HEK293T (cell line): Measurements from ENCODE around the gene SRD5A3.

Experiments
- CTCF ChIA-PET: fragments of 350-600 bp; formaldehyde crosslinking; extraction: SDS; loops from one replicate; lab custom pipeline; 2021; ENCODE audit warnings: antibody characterized with exemption, inconsistent platforms; lab: Yijun Ruan, JAX
- POLR2A ChIA-PET: fragments of 350-600 bp; formaldehyde crosslinking; extraction: SDS; loops from one replicate; lab custom pipeline; 2020; ENCODE audit warnings: antibody characterized with exemption, inconsistent platforms; lab: Yijun Ruan, JAX
- DNase-seq: peaks from one replicate; pipeline ENCODE4 v3.0.0; 2012; ENCODE audit warnings: mixed read lengths; ENCODE audit errors: extremely low spot score
- ARNT ChIP-seq: fragments of 450-650 bp; IDR thresholded peaks from 2 replicates; pipeline ENCODE4 v1.6.1; 2017; ENCODE audit warnings: mild to moderate bottlenecking
- BHLHE40 ChIP-seq: fragments of 450-650 bp; IDR thresholded peaks from 2 replicates; pipeline ENCODE4 v1.6.1; 2016; ENCODE audit warnings: mild to moderate bottlenecking, moderate library complexity, borderline replicate concordance
- CTBP1 ChIP-seq: fragments of 450-650 bp; IDR thresholded peaks from 2 replicates; pipeline ENCODE4 v1.6.1; 2016; ENCODE audit warnings: borderline replicate concordance
- ELF4 ChIP-seq: fragments of 450-650 bp; IDR thresholded peaks from 2 replicates; pipeline ENCODE4 v1.6.1; 2017; ENCODE audit warnings: antibody characterized with exemption
- FOXA1 ChIP-seq: fragments of 450-650 bp; IDR thresholded peaks from 2 replicates; pipeline ENCODE4 v1.6.1; 2016; ENCODE audit warnings: mild to moderate bottlenecking
- FOXK2 ChIP-seq: fragments of 450-650 bp; IDR thresholded peaks from 2 replicates; pipeline ENCODE4 v1.6.1; 2016; ENCODE audit warnings: mild to moderate bottlenecking
- FOXM1 ChIP-seq: fragments of 450-650 bp; IDR thresholded peaks from 2 replicates; pipeline ENCODE4 v1.6.1; 2017; ENCODE audit warnings: mild to moderate bottlenecking, borderline replicate concordance
- HDGF ChIP-seq: fragments of 450-650 bp; IDR thresholded peaks from 2 replicates; pipeline ENCODE4 v1.6.1; 2017; ENCODE audit warnings: antibody characterized with exemption, borderline replicate concordance
- L3MBTL2 ChIP-seq: fragments of 450-650 bp; conservative IDR thresholded peaks from 2 replicates; pipeline ENCODE4 v1.6.1; 2016; ENCODE audit warnings: mild to moderate bottlenecking
- LEF1 ChIP-seq: fragments of 450-650 bp; IDR thresholded peaks from 2 replicates; pipeline ENCODE4 v1.6.1; 2017; ENCODE audit warnings: mild to moderate bottlenecking, borderline replicate concordance
- NFRKB ChIP-seq: fragments of 450-650 bp; IDR thresholded peaks from 2 replicates; pipeline ENCODE4 v1.6.1; 2016; ENCODE audit warnings: mild to moderate bottlenecking, moderate library complexity
- PKNOX1 ChIP-seq: fragments of 450-650 bp; IDR thresholded peaks from 2 replicates; pipeline ENCODE4 v1.6.1; 2016
- SP1 ChIP-seq: fragments of 450-650 bp; IDR thresholded peaks from 2 replicates; pipeline ENCODE4 v1.6.1; 2017
- SUZ12 ChIP-seq: fragments of 450-650 bp; IDR thresholded peaks from 2 replicates; pipeline ENCODE4 v1.6.1; 2016; ENCODE audit warnings: mild to moderate bottlenecking
- TARDBP ChIP-seq: fragments of 450-650 bp; IDR thresholded peaks from 2 replicates; pipeline ENCODE4 v1.6.1; 2016
- ZNF384 ChIP-seq: fragments of 450-650 bp; IDR thresholded peaks from 2 replicates; pipeline ENCODE4 v1.6.1; 2016

Gene SRD5A3

DNA sequence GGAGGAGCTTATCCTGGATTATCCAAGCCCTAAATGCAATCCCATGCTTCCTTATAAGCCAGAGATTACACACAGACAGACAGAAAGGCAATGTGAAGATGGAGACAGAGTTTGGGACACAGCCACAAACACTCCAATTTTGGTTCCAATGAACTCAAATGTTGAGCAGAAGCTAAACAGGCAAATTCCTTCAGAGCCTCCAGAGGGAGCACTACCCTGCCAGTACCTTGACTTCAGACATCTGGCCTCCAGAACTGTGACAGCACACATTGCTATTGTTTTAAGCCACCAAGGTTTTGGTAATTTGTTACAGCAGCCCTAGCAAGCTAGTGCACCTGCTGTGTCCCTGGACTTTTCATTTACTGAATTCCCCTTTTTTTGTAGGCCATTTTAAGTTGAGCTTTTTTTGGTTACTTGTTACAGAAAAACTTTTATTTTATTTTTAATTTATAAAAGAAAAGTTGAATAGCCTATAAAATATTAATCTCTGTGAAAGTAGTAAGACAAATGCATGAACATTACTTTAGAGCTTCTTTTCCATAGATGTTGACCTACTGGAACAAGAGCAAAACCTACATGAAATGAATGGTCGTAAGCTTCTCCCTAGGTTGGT lies 33.4 kb upstream of the SRD5A3 start:
- ChIA-PET CTCF (interaction anchor here (0.7 to 1.3 kb wide), 3 partner anchors 9 to 341 kb away, joined by 3 to 6 read pairs (median 5); no protein-coding TSS in a partner anchor), POLR2A (interaction anchor here (0.6 kb wide), 1 partner anchor 244 kb away, joined by 3 read pairs; no protein-coding TSS in a partner anchor)
- peak; percentile 36 for DNase-seq
- TF ChIP-seq PKNOX1, result no peak
- TF ChIP-seq ELF4, result no peak
- TF ChIP-seq SP1, result no peak
- TF ChIP-seq LEF1, result no peak

DNA sequence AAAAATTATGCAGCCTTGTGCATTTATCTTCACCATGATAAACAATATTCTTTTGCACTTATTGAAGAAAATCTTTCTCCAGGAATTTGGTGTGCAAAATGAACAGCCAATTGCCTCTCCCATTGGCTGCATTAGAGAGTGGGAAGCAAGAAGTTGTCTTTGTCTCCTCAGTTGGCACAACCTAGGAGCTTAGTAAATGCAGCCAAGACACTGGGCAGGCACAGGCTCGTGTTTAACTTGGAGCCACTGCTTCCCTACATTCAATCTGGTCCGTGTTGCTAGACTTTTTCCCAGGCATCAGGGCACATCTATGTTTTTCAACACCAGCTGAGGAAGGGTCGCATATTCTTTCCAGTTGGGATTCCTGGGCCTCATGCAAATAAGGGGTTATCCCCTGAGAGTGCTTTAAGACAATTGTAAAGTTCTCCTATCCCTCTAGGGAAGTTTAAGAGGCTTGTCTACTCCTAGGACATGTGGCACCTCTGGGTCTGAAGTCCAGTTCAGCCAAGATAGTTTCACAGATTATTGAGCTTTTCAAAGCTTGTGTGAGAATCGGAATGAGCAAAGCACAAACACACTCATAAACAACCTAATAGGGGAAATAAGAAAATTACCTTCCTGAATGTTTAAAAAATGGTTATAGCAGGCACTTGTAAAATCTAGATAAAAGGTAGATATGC lies 31.8 kb upstream of the SRD5A3 start:
- TF ChIP-seq L3MBTL2 (no peak), NFRKB (no peak), ELF4 (no peak), FOXK2 (no peak), LEF1 (no peak), FOXA1 (no peak), ZNF384 (no peak), ARNT (no peak), SP1 (no peak), SUZ12 (no peak), FOXM1 (no peak), TARDBP (no peak), BHLHE40 (no peak)
- ChIA-PET CTCF (no interaction called here), POLR2A (no interaction called here)
- no peak for DNase-seq

DNA sequence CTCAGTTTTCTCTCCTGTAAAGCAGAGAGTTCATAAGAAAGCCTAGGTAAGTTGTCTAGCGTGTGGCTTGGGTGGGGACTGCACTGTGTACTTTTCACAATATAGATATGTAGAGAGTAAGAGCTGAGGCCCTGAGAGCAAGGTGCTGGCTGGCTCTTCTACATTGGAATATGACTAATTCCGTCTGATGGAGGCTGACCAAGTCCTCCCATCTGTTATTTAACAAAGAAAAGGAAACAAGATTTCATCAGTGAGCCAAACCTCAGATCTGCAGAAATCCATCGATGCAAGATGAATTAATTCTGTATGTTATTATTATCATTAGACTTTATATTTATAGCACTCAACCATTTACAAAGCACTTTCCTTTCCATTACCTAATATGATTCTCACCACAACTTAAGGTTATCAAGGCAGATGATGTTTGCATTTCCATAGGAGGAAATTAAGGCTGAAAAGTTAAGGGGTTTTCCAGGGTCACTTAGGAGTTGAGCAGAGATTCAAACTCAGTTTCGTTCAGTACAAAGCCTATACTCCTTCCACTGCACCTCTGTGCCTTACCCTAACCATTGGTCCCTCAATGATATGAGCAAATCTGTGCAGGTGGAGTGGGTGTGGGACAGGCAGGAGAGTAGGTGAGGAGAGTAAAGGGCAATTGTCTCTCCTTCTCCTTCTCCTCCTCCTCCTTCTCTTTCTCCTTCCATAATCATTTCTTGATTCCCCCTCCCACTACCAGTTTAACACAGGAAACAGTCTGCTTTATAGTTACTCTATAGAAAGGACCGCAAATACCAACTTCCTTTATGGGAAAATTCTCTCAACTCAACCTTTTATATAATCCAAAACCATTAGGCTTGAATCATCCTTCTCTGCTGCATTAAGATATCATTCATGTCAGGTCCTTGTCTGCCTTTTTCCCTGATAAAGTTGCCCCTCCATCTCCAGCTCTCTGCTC lies 27.6 kb upstream of the SRD5A3 start:
- TF ChIP-seq TARDBP, result no peak
- no peak for TF ChIP-seq FOXM1
- no peak for TF ChIP-seq ZNF384
- TF ChIP-seq FOXK2, result no peak
- TF ChIP-seq NFRKB, result no peak
- no peak for TF ChIP-seq PKNOX1
- TF ChIP-seq SP1, result no peak
- no peak for TF ChIP-seq ARNT
- TF ChIP-seq HDGF, result no peak
- no peak for TF ChIP-seq ELF4
- no peak for TF ChIP-seq CTBP1
- TF ChIP-seq LEF1, result no peak
- no peak for TF ChIP-seq SUZ12
- TF ChIP-seq FOXA1, result no peak
- TF ChIP-seq BHLHE40, result no peak
- TF ChIP-seq L3MBTL2, result no peak
- POLR2A ChIA-PET, result no interaction called here
- CTCF ChIA-PET, result interaction anchor here (2.7 kb wide), 1 partner anchor 347 kb away, joined by 12 read pairs; no protein-coding TSS in a partner anchor
- no peak for DNase-seq

DNA sequence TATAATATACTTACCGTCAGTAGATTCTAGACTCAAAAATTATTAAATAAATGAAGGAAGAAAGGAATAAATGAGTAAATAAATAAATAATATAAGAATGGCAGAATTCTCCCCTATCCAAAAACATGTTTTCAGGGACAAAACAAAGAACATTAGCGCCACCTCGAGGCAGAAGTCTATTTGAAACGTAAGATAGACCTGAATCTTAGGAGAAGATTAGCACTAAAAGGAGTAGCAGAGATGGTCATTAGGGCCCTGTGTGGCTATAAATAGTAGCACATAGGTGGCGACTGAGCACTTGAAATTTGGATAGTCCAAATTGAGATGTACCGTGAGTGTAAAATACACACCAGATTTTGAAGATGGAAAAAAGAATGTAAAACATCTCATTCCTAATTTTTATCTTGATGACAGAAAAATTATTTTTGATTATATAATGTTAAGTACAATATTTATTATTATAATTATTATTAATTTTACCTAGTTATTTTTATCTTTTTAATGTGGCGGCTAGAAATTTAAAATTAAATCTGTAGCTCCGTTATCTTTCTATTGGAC lies 24.3 kb upstream of the SRD5A3 start:
- DNase-seq, result peak; percentile 61
- no peak for TF ChIP-seq ZNF384
- TF ChIP-seq NFRKB, result no peak
- no peak for TF ChIP-seq SP1
- no peak for TF ChIP-seq SUZ12
- ChIA-PET CTCF (interaction anchor here (0.7 to 2.7 kb wide), 5 partner anchors 9 to 351 kb away, joined by 3 to 12 read pairs (median 4); no protein-coding TSS in a partner anchor), POLR2A (no interaction called here)

- POLR2A ChIA-PET, result no interaction called here
- TF ChIP-seq ELF4, result no peak
- CTCF ChIA-PET, result no interaction called here
Measured at GRCh38 chr4:55323375-55323774, 22.7 kb upstream of the SRD5A3 start.

DNA sequence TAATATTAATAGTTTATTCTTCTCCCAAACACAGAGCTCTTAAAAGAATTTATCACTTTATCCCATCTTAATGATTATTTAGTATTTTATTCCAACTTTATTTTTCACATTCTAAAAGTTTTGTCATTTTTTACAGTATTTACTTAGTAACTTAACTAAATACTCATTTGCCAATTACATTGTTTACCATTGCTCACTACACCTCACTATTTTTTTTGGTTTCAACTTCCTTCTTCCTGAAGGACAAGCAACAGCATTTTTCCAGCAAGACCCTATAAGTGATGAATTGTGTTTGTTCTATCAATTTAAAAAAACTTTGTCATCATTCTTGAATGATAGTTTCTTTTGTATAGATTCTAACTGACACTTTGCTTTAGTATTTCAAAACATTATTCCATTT lies 19.4 kb upstream of the SRD5A3 start:
- ChIA-PET CTCF (no interaction called here), POLR2A (no interaction called here)
- TF ChIP-seq FOXM1, result no peak
- TF ChIP-seq PKNOX1, result no peak
- TF ChIP-seq SP1, result no peak
- TF ChIP-seq L3MBTL2, result no peak
- TF ChIP-seq HDGF, result no peak
- no peak for TF ChIP-seq FOXK2
- no peak for TF ChIP-seq BHLHE40
- no peak for TF ChIP-seq SUZ12
- no peak for TF ChIP-seq FOXA1
- TF ChIP-seq ELF4, result no peak
- TF ChIP-seq CTBP1, result no peak
- no peak for TF ChIP-seq NFRKB
- no peak for TF ChIP-seq ARNT
- TF ChIP-seq TARDBP, result no peak
- no peak for TF ChIP-seq LEF1
- no peak for TF ChIP-seq ZNF384

More at GRCh38 chr4:55323375-55323774, 22.7 kb upstream of the SRD5A3 start:
- DNase-seq, result no peak

More for the DNA sequence above, 19.4 kb upstream of the SRD5A3 start:
- no peak for DNase-seq
